ENCODE results near the gene DEUP1.

DNA sequence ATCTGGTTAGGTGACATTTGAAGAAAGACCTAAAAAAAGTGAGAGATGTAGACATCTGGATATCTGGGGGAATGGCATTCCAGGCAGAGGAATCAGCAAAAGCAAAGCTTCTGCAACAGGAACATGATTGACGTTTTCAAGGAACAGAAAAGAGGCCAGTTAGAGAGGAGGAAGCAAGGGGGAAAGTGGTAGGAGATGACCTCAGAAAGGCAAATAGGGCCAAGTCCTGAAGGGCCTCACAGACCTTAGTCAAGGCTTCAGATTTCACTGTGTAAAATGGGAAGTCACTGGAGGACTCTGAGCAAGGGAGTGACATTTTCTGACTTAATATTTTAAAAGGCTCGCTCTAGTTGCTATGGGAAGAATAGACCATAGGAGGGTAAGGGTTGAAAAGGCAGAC lies 9.7 kb downstream of the DEUP1 start:
- TF ChIP-seq ESRRG (CRISPR knock-in tag; IDR thresholded peaks at IDR 0.05) (no peak), PPARA (CRISPR knock-in tag; IDR thresholded peaks at IDR 0.05; ENCODE audit: borderline replicate concordance) (no peak), ZNF565 (CRISPR knock-in tag; conservative IDR thresholded peaks at IDR 0.05; ENCODE audit: low read depth) (no peak), OSR1 (CRISPR knock-in tag; IDR thresholded peaks at IDR 0.05) (no peak), ARNTL (CRISPR knock-in tag; IDR thresholded peaks at IDR 0.05; ENCODE audit: borderline replicate concordance, low read depth) (no peak), GLIS3 (CRISPR knock-in tag; IDR thresholded peaks at IDR 0.05) (no peak)
- TF ChIP-seq, protein P1, sequence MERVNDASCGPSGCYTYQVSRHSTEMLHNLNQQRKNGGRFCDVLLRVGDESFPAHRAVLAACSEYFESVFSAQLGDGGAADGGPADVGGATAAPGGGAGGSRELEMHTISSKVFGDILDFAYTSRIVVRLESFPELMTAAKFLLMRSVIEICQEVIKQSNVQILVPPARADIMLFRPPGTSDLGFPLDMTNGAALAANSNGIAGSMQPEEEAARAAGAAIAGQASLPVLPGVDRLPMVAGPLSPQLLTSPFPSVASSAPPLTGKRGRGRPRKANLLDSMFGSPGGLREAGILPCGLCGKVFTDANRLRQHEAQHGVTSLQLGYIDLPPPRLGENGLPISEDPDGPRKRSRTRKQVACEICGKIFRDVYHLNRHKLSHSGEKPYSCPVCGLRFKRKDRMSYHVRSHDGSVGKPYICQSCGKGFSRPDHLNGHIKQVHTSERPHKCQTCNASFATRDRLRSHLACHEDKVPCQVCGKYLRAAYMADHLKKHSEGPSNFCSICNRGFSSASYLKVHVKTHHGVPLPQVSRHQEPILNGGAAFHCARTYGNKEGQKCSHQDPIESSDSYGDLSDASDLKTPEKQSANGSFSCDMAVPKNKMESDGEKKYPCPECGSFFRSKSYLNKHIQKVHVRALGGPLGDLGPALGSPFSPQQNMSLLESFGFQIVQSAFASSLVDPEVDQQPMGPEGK (CRISPR knock-in tag; IDR thresholded peaks at IDR 0.05; ENCODE audit: borderline replicate concordance): no peak
- TF ChIP-seq, protein P2, sequence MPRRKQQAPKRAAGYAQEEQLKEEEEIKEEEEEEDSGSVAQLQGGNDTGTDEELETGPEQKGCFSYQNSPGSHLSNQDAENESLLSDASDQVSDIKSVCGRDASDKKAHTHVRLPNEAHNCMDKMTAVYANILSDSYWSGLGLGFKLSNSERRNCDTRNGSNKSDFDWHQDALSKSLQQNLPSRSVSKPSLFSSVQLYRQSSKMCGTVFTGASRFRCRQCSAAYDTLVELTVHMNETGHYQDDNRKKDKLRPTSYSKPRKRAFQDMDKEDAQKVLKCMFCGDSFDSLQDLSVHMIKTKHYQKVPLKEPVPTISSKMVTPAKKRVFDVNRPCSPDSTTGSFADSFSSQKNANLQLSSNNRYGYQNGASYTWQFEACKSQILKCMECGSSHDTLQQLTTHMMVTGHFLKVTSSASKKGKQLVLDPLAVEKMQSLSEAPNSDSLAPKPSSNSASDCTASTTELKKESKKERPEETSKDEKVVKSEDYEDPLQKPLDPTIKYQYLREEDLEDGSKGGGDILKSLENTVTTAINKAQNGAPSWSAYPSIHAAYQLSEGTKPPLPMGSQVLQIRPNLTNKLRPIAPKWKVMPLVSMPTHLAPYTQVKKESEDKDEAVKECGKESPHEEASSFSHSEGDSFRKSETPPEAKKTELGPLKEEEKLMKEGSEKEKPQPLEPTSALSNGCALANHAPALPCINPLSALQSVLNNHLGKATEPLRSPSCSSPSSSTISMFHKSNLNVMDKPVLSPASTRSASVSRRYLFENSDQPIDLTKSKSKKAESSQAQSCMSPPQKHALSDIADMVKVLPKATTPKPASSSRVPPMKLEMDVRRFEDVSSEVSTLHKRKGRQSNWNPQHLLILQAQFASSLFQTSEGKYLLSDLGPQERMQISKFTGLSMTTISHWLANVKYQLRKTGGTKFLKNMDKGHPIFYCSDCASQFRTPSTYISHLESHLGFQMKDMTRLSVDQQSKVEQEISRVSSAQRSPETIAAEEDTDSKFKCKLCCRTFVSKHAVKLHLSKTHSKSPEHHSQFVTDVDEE (CRISPR knock-in tag; IDR thresholded peaks at IDR 0.05): no peak
